Measurements from ENCODE around the gene CLCA4.

Gene CLCA4

DNA sequence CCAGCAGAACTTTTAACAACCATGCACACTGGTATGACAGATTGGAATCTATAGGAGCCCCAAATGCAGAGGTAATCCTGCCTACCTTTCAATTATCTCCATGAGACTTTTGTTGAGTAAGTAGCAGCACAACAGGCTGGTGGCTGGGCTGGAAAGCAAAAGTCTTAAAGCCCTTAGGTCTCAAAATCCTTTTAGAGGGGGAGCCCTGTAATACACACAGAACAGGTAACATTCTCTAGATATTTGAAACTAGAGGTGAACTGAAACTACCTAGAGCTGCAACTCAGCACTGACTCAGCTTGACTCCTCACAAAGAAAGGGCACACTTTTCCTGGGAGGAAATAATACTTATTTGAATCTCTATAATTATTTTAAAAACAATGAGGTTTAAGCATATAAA is 71.5 kb downstream of the CLCA4 start:
- DNase-seq (ENCODE audit: low spot score): no peak

- no peak for DNase-seq (ENCODE audit: low spot score)
These were observed 72.4 kb downstream of the CLCA4 start for GRCh38 chr1:86619313-86619712.

GRCh38 chr1:86621286-86621685 is 74.4 kb downstream of the CLCA4 start:
- DNase-seq (ENCODE audit: low spot score): no peak
